ENCODE measurements around the gene KISS1. TPM values are rescaled to one million over a fixed set of nuclear protein-coding genes. Genes with fewer than 3 reads are reported as not detected.

The KISS1 gene
- total and polyA plus RNA-seq, 2 experiments from 2014 or later = 2.0 to 12.9 TPM

DNA sequence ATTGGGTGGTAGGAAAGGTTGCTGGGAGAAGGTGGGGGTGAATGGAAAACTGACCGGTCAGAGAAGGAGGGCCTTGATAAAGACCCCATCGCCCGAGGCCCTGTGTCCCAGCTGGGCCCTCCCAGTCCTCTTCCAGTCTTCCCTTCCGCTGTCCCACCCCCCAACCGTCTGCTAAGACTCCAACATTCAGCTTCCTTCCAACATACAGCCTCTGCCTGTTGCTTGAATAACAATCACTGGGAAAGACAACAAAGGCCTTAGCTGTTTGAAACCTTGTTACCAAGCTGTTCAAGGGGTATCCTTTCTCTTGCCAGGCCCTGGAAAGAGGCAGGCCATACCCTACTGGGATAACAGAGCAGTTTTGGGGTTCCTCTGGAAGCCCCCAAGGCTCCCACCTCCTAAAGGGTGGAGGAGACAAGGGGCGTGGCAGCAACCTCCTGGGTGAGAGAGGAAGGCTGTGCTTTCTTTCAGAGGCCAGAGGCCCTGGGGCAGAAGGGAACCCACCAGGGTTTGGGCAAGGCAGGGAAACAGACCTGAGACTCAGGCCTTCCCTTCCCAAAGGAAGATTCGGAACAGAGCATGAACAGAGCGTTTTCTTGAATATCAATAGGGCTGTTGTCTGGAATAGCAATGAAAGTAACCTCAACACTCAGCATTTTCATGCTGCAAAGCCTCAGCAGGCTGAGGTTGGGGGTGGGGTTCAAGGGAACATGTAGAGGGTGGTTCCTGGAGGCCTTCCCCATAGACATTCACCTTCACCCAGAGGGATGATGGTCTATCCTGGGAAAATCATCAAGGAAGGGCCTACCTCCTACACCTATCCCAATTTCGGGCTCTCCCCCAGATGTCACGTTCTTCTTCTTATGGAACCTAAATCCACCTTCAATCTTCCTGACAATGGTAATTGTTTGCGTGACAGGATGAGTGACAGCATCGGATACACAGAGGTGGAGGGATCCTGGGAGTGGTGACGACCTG is 48.6 kb downstream of the KISS1 start:
- H3K4me2 ChIP-seq = no peak overlapping the region
- WGBS (ENCODE audit: low lambda C conversion rate, missing lambda C conversion rate) = 80% methylated on average over 13 of the region's 13 CpGs
- H3K27ac ChIP-seq = no peak overlapping the region
- H3K9me2 ChIP-seq (replicated peaks; ENCODE audit: insufficient read depth) = no peaks in the 10 kb centered on the region
- no peak for DNase-seq (ENCODE audit: low spot score)
- H2AFZ ChIP-seq = no peak overlapping the region
- H3K79me2 ChIP-seq = no peaks in the 10 kb centered on the region
- TF ChIP-seq EZH2 (IDR thresholded peaks at IDR 0.05; ENCODE audit: borderline replicate concordance) (no peak), EZH2phosphoT487 (IDR thresholded peaks at IDR 0.05; ENCODE audit: low read depth, severe bottlenecking, unreplicated experiment) (no peak)
- TF ChIP-seq, protein P1, sequence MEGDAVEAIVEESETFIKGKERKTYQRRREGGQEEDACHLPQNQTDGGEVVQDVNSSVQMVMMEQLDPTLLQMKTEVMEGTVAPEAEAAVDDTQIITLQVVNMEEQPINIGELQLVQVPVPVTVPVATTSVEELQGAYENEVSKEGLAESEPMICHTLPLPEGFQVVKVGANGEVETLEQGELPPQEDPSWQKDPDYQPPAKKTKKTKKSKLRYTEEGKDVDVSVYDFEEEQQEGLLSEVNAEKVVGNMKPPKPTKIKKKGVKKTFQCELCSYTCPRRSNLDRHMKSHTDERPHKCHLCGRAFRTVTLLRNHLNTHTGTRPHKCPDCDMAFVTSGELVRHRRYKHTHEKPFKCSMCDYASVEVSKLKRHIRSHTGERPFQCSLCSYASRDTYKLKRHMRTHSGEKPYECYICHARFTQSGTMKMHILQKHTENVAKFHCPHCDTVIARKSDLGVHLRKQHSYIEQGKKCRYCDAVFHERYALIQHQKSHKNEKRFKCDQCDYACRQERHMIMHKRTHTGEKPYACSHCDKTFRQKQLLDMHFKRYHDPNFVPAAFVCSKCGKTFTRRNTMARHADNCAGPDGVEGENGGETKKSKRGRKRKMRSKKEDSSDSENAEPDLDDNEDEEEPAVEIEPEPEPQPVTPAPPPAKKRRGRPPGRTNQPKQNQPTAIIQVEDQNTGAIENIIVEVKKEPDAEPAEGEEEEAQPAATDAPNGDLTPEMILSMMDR (IDR thresholded peaks at IDR 0.05; ENCODE audit: poor library complexity) = no peak
- H3K4me3 ChIP-seq = no peak overlapping the region
- no peaks in the 10 kb centered on the region for H3K27me3 ChIP-seq
- no peaks in the 10 kb centered on the region for H3K36me3 ChIP-seq (replicated peaks; ENCODE audit: insufficient read depth, low read depth)
- H3K9me3 ChIP-seq (ENCODE audit: low read depth) = no peaks in the 10 kb centered on the region
- H3K4me1 ChIP-seq (ENCODE audit: insufficient read depth) = peaks cover 9% of the 10 kb centered on the region
- H4K20me1 ChIP-seq (ENCODE audit: insufficient read depth, poor library complexity, severe bottlenecking) = no peaks in the 10 kb centered on the region

DNA sequence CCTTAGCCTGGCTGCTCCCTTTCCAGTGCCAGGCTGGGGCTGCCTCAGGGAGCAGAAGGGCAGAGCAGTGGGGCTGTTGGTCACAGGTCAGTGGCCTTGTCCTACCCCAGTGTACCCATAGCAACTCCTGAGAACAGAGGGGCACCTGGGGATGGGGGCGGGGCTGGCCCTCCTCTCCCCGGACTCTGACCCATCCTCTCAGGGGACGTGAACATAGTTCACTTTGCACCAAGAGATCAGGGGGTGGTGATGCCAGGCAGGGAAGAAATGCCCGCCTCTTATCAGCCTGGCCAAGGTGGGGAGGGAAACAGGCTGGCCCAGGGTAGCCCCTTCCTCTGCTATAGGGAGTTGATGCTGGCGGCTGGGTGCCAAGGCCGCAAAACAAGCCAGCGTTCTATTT is 49.3 kb downstream of the KISS1 start:
- Histone ChIP-seq H2AFZ (no peak overlapping the region), H3K4me2 (no peak overlapping the region), H3K9me3 (ENCODE audit: low read depth) (no peaks in the 10 kb centered on the region), H4K20me1 (ENCODE audit: insufficient read depth, poor library complexity, severe bottlenecking) (no peaks in the 10 kb centered on the region), H3K27me3 (no peaks in the 10 kb centered on the region), H3K36me3 (replicated peaks; ENCODE audit: insufficient read depth, low read depth) (no peaks in the 10 kb centered on the region), H3K79me2 (no peaks in the 10 kb centered on the region), H3K9me2 (replicated peaks; ENCODE audit: insufficient read depth) (no peaks in the 10 kb centered on the region), H3K4me1 (ENCODE audit: insufficient read depth) (peaks cover 5% of the 10 kb centered on the region), H3K27ac (no peak overlapping the region), H3K4me3 (no peak overlapping the region)
- no peak for DNase-seq (ENCODE audit: low spot score)
- 90% methylated on average over 6 of the region's 7 CpGs for WGBS (ENCODE audit: low lambda C conversion rate, missing lambda C conversion rate)
- no peak for TF ChIP-seq EZH2 (IDR thresholded peaks at IDR 0.05; ENCODE audit: borderline replicate concordance)
- TF ChIP-seq, protein P1 (IDR thresholded peaks at IDR 0.05; ENCODE audit: poor library complexity) = no peak
- TF ChIP-seq EZH2phosphoT487 (IDR thresholded peaks at IDR 0.05; ENCODE audit: low read depth, severe bottlenecking, unreplicated experiment) = no peak

DNA sequence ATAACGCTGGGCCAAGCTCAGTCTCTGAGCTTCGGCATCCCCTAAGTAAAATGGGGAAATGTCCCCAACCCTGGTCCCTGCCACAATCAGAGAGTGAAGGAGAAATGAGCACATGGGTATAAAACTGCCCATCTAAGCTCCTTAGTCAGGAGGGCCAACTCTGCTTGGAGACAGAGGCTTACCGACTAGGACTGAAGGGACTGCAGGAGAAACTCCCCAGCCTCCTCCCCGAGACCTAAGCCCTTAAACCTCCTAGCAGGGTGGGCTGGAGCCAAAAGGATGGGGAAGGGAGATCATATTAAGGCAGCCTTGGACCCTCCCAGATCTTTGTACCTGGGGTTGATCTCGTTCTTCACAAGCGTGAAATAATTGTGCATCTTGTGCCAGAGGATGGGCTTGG is 50.0 kb downstream of the KISS1 start:
- H2AFZ ChIP-seq = no peak overlapping the region
- DNase-seq (ENCODE audit: low spot score) = no peak
- no peak overlapping the region for H3K4me2 ChIP-seq
- H3K36me3 ChIP-seq (replicated peaks; ENCODE audit: insufficient read depth, low read depth) = no peaks in the 10 kb centered on the region
- peaks cover 5% of the 10 kb centered on the region for H3K4me1 ChIP-seq (ENCODE audit: insufficient read depth)
- no peaks in the 10 kb centered on the region for H4K20me1 ChIP-seq (ENCODE audit: insufficient read depth, poor library complexity, severe bottlenecking)
- TF ChIP-seq EZH2phosphoT487 (IDR thresholded peaks at IDR 0.05; ENCODE audit: low read depth, severe bottlenecking, unreplicated experiment) = no peak
- TF ChIP-seq EZH2 (IDR thresholded peaks at IDR 0.05; ENCODE audit: borderline replicate concordance) = no peak
- TF ChIP-seq, protein P1 (IDR thresholded peaks at IDR 0.05; ENCODE audit: poor library complexity) = no peak
- no peaks in the 10 kb centered on the region for H3K79me2 ChIP-seq
- H3K27ac ChIP-seq = no peak overlapping the region
- WGBS (ENCODE audit: low lambda C conversion rate, missing lambda C conversion rate) = 91% methylated on average over 6 of the region's 6 CpGs
- H3K9me2 ChIP-seq (replicated peaks; ENCODE audit: insufficient read depth) = no peaks in the 10 kb centered on the region
- no peak overlapping the region for H3K4me3 ChIP-seq
- no peaks in the 10 kb centered on the region for H3K9me3 ChIP-seq (ENCODE audit: low read depth)
- no peaks in the 10 kb centered on the region for H3K27me3 ChIP-seq

Measured in hepatocyte (in vitro differentiated cells).